Stimulated activated CD4-positive, alpha-beta T cell treated with anti-CD3 and anti-CD28 coated beads, Interleukin-2, amount 100 ng/mL, for 4 hours (primary cell): ENCODE measurements around the gene HERPUD1.
A peak's percentile ranks its signal among the peaks of the same experiment; 100 is the strongest.
"Not testable (repeated sequence)": the region's sequence is repeated elsewhere in the genome, so short reads cannot be mapped to it uniquely, and the experiment has no call there.

Source experiments
- DNase-seq: peaks from one replicate; pipeline ENCODE4 v3.0.0-alpha.2; 2020; ENCODE audit warnings: low read depth

HERPUD1 gene

DNA sequence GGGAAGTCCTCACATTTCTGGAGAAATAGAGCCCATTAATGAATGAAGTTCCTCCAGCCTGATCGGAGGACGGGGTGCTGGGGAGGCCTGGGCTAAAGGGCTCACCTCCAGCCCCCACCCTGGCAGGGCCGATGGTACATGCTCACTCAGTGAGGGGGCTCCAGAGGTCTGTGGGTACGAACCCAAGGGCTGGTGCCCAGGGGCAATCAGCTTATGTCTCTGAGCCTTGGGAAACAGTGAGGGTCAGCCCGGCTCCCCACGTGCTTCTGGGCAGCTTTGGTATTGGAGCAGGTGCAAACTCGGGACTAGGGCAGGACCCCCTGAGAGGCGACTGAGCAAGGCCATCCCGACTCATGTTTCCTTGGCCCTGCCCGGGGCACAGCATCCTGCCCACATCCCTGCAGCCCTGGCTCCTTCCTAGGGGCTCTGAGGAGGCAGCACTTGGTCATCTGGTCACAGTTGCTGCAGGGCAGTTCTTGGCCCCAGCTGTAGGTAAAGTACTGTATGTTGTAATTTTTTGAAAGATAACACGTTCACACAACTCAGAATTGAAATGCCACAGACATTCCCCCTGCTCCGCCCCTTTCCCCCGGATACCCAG, 28.8 kb downstream of the HERPUD1 start:
- no peak for DNase-seq

DNA sequence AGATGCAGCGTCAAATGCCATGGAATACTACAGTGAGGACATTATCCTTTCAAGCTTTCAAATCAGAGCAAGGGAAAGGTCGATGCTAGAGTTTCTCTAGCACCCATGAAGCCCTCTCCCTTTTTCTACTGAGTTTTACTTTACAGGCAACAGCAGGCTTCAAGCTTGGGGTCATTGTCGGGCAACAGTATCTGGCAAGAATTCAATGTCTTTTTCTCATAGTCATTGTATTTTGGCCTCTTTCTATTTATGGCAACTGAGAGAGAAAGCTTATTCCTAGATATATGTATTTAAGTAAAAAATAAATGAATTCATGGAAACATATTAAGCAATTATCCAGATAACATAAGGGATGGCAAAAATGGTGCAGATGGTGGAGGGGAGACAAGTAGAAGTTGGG, 29.4 kb downstream of the HERPUD1 start:
- no peak for DNase-seq

DNA sequence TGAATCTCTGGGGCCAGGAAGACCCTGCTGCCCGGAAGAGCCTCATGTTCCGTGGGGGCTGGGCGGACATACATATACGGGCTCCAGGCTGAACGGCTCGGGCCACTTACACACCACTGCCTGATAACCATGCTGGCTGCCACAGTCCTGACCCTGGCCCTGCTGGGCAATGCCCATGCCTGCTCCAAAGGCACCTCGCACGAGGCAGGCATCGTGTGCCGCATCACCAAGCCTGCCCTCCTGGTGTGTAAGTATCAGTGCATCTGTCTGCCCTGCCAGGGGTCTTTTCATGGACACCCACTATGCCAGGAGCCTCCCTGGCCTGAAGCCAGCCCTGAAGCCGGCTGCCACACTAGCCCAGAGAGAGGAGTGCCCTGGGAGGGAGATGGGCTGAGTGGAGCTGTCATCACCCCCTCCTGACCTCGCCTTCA, 29.9 kb downstream of the HERPUD1 start, which contains the start of gene CETP:
Gene CETP (plus strand): TSS at position 100 of the 431 bp plus-strand sequence. CDS start 30 bp downstream, at position 130.
- DNase-seq: no peak

DNA sequence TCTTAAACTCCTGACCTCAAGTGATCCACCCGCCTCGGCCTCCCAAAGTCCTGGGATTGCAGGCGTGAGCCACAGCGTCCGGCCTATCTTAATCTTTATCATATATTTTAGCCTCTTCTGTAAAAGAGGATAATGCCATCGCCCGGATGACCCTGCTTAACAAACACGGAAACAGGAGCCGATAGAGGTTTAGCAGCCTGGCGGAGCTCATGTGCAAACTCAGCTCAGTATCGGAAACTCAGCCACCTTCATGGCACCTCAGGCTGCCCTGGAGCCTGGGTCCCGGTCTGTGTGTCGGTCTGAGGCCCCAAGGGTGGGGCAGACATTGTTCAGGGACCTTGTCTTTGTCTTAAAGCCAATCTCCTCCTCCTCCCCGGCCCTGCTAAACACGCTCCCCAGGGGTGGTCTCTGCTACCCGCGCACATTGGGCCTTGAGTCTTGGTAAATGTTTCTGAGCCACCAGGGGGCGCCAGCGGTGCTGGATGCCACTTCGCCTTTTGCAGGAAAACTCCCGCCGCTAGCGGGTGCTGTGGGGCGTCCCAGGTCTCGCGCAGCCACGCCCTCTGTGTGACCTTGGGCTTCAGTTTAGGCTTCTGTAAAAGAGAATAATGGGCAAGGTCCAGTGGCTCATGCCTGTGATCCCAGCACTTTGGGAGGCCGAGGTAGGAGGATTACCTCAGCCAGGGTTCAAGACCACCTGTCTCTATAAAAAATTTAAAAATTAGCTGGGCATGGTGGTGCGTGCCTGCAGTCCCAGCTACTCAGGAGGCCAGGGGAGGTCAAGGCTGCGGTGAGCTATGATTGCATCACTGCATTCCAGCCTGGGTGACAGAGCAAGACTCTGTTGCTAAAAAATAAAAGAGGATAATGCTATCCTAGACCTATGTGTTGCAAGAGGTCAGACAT, 32.6 kb downstream of the HERPUD1 start:
- DNase-seq: peak; percentile 88

DNA sequence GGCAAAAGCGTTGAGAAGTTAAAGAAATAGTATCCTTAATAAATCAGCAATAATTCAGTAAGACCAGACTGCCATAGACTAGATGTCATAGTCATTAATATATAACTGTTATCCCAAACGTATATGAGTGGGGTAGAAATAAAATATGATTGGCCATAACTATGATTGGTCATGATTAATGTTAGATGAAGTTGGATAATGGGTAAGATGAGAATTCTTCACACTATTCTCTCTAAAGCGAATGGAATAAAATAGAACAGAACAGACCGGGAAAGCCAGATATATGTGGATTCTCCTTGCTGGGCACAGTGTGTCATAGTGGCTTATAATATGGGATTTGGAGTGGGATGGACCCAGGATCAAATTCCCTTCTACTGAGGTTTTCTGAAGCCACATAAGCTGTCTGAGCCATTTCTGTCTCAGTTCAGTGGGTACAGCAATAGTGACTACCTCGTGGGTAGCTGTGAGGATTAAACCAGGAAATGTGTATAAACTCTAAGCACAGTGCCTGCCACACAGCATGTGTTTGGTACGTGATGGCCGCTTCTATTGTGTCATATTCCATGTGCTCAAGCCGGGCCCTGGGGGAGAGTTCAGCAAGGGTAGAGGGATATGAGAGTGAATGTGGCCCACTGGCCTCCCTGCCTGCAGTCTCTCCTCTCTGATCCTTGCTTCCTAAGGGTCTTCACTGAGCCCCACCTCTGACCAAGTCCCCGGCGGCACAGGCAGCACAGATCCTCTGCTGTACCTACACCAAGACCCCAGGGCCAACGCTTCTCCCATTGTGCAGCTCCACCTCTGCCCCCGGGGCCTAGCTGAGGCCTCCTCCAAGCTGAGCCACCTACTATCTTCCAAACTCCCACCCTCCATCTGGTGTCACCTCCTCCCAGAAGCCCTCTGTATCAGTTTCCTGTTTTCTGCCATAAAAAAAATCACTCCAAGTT, 33.5 kb downstream of the HERPUD1 start:
- DNase-seq: no peak

DNA sequence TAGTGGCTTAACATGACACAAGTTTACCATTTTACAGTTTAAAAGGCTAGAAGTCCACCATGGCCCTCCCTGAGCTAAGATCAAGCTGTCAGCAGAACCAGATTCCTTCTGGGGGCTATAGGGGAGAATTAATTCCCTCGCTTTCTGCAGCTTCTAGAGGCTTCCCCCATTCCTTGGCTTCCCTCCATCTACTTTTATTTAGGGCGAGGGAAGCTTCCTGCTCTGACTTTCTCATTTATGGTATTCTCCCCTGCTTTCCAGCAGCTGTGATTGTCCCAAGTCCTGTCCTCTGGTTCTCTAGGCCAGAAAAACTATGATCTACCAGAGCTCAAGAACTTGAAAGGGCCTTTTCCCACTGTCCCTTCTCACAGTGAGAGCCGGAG, 34.1 kb downstream of the HERPUD1 start:
- DNase-seq: no peak

DNA sequence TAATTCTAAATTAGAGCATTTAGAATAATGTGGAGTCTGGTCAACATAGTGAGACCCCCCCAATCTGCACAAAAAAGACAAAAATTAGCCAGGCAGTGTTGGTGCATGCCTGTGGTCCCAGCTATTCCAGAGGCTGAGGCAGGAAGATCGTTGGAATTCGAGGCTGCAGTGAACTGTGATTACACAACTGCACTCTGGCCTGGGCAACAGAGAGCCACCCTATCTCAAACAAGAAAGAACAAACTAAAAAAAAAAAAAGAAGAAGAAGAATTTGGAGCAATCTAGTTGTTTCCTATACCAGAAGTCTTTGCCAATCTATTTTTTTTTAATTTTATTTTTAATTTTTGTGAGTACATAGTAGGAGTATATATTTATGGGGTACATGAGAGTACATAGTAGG, 35.8 kb downstream of the HERPUD1 start:
- DNase-seq: no peak

DNA sequence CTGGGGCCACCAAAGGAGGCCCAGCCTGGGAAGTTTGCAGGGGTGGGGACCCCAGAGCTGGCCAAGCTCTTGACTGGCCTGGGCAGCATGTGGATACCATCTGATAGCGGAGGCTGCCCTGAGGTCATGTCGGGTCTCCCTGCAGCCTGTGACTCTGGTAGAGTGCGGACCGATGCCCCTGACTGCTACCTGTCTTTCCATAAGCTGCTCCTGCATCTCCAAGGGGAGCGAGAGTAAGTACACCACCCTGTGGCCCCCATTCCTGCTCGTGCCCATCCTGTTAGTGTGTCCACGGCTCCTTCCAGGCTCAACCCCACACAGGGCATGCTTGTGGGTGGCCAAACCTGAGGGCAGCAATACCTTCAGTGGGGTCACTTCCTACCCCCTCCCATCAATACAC, 37.8 kb downstream of the HERPUD1 start:
- no peak for DNase-seq

DNA sequence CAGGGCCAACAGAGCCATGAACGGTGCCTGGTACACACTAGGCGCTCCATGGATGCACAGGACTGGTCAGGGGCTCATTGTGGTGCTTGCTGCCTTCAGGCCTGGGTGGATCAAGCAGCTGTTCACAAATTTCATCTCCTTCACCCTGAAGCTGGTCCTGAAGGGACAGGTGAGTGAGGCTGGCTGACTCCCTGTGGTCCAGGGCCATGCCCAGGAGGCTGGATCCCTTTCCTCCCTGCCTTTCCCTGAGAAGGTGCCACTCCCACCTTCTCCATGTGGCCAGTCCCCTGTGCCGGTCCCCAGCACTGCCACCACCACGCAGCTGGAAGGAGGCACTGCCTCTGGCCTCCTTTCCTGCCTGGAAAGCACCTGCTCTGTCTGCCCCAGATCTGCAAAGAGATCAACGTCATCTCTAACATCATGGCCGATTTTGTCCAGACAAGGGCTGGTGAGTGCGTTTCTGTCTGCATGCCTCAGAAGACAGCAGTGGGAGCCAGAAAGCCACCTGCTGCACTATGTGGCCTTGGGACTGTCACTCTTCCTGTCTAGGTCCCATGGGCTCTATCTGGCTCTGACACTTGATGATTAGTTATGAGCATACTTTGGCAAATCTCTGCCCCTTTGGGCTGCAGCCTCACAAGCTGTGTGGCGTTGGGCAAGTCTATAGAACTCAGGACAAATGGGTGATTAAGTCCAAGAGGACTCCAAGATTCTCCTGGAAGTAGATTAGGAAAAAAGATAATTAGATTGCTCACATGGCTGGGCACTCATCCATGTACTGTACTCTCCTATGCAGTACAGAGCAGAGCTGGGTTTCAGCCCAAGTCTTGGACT, 39.2 kb downstream of the HERPUD1 start:
- DNase-seq: no peak

DNA sequence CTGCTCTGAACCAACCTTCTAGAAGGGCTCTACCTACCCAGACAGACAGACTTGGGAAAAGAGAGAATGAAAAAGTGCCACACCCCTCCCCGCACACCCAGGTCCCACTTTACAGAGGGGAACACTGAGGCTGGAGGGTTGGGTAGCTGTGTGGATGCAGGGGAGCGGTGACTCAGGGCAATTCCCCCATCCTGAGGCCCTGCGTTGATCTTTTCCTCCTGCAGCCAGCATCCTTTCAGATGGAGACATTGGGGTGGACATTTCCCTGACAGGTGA, 39.8 kb downstream of the HERPUD1 start:
- DNase-seq: no peak

DNA sequence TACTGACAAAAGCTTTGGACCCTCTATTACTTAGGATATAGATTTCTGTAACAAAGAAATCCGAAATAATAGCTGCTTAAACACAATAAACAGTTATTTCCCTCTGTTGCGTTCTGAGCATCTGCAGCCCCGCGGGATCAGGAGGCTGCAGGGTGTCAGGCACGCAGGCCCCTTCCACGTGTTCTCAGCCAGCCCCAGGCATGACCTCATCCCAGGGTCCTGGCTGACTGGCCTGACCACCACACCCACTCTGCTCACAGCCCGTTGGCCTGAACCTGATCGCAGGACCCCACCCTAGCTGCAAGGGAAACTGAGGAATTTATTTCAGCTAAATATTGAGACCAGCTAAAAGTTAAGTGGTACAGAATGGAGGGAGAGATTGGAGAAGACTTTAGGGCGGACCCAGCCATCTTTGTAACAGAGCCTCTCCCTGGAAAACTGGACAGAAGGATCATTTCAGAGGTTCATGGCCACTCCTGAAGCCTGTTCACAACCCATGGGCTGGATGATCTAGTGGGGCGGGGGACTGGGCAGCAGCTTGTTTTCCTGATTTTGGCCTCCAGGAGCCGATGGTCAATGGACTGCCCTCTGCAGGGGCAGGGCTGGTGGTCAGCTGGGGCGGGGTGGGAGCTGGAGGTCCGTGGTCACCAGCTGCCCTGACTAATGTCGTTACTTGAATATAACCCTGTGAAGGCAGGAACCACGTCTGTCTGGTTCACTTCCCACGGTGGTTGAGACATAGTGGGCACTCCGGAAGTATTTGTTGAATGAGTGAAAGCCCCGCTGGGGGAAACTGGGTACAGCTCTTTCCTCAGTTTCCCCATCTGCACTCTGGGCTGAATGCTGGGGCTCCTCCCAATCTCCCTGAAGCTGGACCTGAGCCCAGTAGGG, 40.7 kb downstream of the HERPUD1 start:
- no peak for DNase-seq

DNA sequence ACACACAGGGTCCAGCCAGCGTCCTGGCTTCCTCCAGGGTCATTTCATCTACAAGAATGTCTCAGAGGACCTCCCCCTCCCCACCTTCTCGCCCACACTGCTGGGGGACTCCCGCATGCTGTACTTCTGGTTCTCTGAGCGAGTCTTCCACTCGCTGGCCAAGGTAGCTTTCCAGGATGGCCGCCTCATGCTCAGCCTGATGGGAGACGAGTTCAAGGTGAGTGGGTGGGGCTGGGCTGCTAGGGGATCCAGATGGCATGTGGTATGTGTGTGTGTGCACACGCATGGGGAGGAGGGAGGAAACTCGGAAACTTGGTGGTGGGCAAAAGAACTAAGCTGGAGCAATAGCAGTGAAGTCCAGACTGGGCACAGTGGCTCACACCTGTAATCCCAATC, 41.4 kb downstream of the HERPUD1 start:
- no peak for DNase-seq

DNA sequence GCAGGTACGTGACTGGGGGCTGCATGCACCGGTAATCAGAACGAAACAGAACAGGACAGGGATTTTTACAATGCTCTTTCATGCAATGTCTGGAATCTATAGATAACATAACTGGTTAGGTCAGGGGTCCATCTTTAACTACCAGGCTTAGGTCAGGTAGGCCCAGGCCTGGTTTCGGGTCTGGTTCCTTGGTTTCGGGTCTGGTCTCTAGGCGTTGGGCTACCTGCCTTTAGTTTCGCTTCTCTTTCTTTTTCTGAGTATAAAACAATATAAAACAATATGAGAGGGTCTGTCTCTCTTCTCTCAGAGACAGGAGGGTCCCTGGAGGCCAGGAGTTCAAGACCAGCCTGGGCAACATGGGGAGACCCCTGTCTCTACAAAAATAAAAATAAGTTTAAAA, 42.0 kb downstream of the HERPUD1 start:
- DNase-seq: not testable (repeated sequence)

DNA sequence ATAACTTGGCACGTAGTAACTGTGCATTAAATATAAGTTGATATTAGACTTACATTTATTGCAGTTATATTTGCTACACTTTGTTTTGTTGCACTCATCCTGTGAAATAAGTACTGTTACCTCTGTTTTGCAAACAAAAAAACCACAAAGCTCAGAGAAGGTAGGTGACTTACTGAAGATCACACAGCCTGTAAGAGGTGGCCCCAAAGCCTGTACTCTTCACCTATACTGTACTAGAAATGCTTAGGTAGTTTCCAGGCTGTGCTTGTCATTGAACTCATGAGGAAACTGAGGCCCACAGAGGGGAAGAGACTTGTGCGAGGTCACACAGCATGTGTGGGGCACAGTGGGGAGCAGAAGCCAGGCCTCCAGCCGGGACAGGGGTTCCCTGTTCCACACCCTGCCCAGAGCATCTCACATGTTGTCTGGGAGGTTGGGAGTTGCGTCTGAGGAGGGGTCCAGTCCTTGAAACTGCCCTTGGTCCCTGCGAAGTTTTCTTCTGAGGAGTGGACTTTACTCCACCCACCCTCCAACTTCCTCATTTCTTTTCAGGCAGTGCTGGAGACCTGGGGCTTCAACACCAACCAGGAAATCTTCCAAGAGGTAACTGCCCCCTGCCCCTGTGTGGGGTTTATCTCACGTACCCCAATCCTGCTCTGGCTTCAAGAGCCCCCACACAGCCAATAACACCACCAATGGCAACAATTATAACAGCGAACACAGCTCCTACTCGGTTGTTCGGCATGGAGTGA, 42.8 kb downstream of the HERPUD1 start:
- DNase-seq: no peak

DNA sequence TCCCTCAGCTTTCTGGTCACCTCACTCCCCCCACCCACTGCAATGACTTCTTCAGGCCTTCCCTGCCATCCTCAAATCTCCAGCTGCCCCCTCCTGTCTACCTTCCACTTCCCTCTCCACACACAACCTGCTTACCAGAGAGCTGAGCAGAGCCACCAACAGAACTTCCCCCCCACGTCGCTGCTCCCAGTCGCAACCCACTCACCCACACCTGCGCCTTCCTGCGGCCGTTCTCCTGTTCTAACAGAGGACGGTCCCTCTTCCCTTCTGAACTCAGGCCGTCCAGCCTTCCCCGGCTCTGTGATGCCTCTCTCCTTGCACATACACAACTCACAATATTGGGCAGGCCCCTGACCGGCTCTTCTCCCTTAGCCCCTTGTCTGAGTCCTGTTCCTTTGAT, 43.8 kb downstream of the HERPUD1 start:
- no peak for DNase-seq

DNA sequence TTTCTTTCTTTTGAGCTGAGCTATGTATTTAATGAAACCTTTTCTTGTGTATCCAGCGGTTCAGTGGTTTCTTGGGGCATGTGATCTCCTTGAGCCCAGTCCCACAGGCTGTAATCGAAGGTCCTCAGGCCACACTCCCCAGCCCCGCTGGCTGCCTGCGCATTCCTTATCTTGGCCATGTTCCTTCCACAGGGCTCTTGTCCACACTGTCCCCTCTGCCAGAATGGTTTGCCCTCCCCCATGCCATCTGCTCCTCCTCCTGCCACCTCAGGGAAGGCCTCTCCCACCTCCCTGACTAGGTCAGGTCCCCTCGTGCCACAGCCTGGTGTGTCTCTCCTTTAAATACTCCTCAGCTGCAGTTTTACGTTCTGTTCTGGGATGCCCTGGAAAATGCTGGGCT, 45.3 kb downstream of the HERPUD1 start:
- DNase-seq: no peak

DNA sequence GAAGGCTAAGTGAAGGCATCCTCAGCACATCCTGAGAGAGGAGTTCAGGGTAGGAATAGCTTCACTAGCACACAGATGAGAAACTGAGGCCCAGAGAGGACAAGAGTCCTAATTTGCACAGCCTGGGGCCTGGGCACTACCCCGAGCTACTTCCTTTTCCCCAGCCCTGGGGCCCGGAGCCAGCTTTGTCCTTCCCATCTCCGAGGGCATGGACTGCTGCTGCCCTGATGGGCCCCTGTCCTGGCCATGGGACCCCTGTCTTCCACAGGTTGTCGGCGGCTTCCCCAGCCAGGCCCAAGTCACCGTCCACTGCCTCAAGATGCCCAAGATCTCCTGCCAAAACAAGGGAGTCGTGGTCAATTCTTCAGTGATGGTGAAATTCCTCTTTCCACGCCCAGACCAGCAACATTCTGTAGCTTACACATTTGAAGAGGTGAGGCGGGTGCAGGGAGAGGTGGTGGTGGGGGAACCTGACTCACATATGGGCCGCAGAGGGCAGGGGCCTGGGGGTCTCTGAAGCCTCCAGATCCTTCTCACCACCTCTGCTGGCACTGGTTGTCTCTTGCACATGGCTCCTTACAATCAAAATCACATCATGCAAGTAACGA, 46.0 kb downstream of the HERPUD1 start:
- no peak for DNase-seq

DNA sequence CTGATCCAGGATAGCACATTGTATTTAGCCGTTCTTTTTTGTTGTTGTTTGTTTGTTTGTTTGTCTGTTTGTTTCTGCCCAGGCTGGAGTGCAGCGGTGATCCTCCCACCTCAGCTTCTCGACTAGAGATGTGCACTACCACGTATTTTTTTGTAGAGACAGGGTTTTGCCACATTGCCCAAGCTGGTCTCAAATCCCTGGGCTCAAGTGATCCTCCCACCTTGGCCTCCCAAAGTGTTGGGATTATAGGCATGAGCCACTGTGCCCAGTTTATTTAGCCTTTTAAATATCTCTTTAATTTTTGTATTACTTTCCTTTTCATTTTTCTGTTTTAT, 48.2 kb downstream of the HERPUD1 start:
- DNase-seq: no peak
